ENCODE results near the gene MZT2B.
"Not testable (repeated sequence)": the region's sequence is repeated elsewhere in the genome, so short reads cannot be mapped to it uniquely, and the experiment has no call there.

MZT2B gene

GRCh38 chr2:130220505-130220904 lies 38.4 kb downstream of the MZT2B start:
- DNase-seq, result not testable (repeated sequence)

GRCh38 chr2:130222523-130222922 lies 40.5 kb downstream of the MZT2B start:
- DNase-seq, result not testable (repeated sequence)

- not testable (repeated sequence) for DNase-seq
These were observed 45.9 kb downstream of the MZT2B start for GRCh38 chr2:130228005-130228404.

GRCh38 chr2:130228467-130229160 lies 46.6 kb downstream of the MZT2B start:
- DNase-seq, result not testable (repeated sequence)

GRCh38 chr2:130229161-130229510 lies 47.1 kb downstream of the MZT2B start:
- not testable (repeated sequence) for DNase-seq

- not testable (repeated sequence) for DNase-seq
These were observed 48.3 kb downstream of the MZT2B start for GRCh38 chr2:130230376-130230775.

- not testable (repeated sequence) for DNase-seq
These were observed 48.8 kb downstream of the MZT2B start for GRCh38 chr2:130230907-130231306.

- no peak for DNase-seq
These were observed 49.6 kb downstream of the MZT2B start for GRCh38 chr2:130231656-130232055.

- not testable (repeated sequence) for DNase-seq
These were observed 51.0 kb downstream of the MZT2B start for GRCh38 chr2:130233066-130233465.

- not testable (repeated sequence) for DNase-seq
These were observed 57.5 kb downstream of the MZT2B start for GRCh38 chr2:130239581-130239980.
